ENCODE results near the gene DUSP8. TPM values are rescaled to one million over a fixed set of nuclear protein-coding genes. Genes with fewer than 3 reads are reported as not detected.

Gene DUSP8
- polyA plus RNA-seq, 1 of the 3 experiments (the other 2 are of a cell fraction): 2.0 TPM

DNA sequence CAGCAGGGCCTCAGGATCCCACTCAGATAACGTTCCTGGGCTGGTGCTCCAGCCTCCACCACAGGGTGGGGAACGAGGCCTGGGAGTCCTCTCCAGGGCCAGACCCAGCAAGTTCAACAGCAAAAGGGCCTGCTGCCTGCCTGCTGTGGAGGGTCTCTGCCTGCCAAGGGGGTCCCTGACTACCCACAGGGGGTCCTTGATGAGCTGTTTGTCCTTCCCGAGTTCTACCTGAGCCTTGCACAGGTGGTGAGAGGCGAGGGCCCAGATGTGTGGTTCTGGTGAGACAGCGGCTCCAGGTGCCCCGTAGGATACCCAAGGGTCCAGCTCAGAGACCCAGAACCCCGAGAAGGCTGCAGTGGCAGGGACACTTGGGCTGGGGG lies 4.4 kb downstream of the DUSP8 start:
- 63% methylated on average over 1 of the region's 7 CpGs for WGBS (ENCODE audit: low lambda C conversion rate)
- peak; percentile 25 for DNase-seq
- ChIA-PET CTCF (interaction anchor here (0.7 to 18.1 kb wide), 4 partner anchors 9 to 61 kb away, joined by 3 to 398 read pairs (median 4); no protein-coding TSS in a partner anchor), POLR2A (interaction anchor here (1.0 kb wide), 1 partner anchor 19 kb away, joined by 3 read pairs; no protein-coding TSS in a partner anchor)
- TF ChIP-seq, protein P1, sequence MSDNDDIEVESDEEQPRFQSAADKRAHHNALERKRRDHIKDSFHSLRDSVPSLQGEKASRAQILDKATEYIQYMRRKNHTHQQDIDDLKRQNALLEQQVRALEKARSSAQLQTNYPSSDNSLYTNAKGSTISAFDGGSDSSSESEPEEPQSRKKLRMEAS (IDR thresholded peaks at IDR 0.05; ENCODE audit: low read depth): no peak
- TF ChIP-seq TAF1 (IDR thresholded peaks at IDR 0.05; ENCODE audit: borderline replicate concordance, low read depth, low read length): no peak
- TF ChIP-seq, protein P2, sequence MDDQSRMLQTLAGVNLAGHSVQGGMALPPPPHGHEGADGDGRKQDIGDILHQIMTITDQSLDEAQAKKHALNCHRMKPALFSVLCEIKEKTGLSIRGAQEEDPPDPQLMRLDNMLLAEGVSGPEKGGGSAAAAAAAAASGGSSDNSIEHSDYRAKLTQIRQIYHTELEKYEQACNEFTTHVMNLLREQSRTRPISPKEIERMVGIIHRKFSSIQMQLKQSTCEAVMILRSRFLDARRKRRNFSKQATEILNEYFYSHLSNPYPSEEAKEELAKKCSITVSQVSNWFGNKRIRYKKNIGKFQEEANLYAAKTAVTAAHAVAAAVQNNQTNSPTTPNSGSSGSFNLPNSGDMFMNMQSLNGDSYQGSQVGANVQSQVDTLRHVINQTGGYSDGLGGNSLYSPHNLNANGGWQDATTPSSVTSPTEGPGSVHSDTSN (IDR thresholded peaks at IDR 0.05): no peak
- TF ChIP-seq NRF1 (IDR thresholded peaks at IDR 0.05; ENCODE audit: low read depth, low read length): no peak
- TF ChIP-seq SMC3 (IDR thresholded peaks at IDR 0.05; ENCODE audit: low read depth, low read length): no peak
- TF ChIP-seq EP300 (IDR thresholded peaks at IDR 0.05; ENCODE audit: borderline replicate concordance in 1 of 2, low read depth in 1 of 2, low read length in 1 of 2): no peak
- TF ChIP-seq GATA2 (CRISPR knock-in tag; IDR thresholded peaks at IDR 0.05): no peak
- no peak for TF ChIP-seq RCOR1 (IDR thresholded peaks at IDR 0.05; ENCODE audit: low read length)
- Histone ChIP-seq H3K27me3 (ENCODE audit: insufficient read depth) (peaks cover 3% of the 10 kb centered on the region; the same call in 1 of the 2 replicates), H3K79me2 (ENCODE audit: insufficient read depth) (no peaks in the 10 kb centered on the region), H3K4me3 (ENCODE audit: low read depth in 2 of 2, low read length in 1 of 2) (no peak overlapping the region), H3K36me3 (replicated peaks in 1 of 2; ENCODE audit: control insufficient read depth in 1 of 2, insufficient read depth in 2 of 2, low read length in 1 of 2) (no peaks in the 10 kb centered on the region), H4K20me1 (ENCODE audit: insufficient read depth) (peaks cover 18% of the 10 kb centered on the region), H2AFZ (ENCODE audit: low read depth) (no peak overlapping the region), H3K9me3 (no peaks in the 10 kb centered on the region), H3K9me2 (no peaks in the 10 kb centered on the region), H3F3A (replicated peaks; ENCODE audit: insufficient read depth) (no peaks in the 10 kb centered on the region), H3K4me1 (ENCODE audit: control insufficient read depth in 1 of 2, insufficient read depth in 2 of 2, low read depth in 1 of 2, low read length in 1 of 2) (peaks cover 0 to 38% of the 10 kb centered on the region in 2 experiments; a peak in 1 of 4 replicates), H3K4me2 (no peak overlapping the region), H3K27ac (ENCODE audit: low read depth in 2 of 2, low read length in 1 of 2) (no peak overlapping the region; a peak in 1 of 4 replicates), H3K9ac (no peak overlapping the region)

DNA sequence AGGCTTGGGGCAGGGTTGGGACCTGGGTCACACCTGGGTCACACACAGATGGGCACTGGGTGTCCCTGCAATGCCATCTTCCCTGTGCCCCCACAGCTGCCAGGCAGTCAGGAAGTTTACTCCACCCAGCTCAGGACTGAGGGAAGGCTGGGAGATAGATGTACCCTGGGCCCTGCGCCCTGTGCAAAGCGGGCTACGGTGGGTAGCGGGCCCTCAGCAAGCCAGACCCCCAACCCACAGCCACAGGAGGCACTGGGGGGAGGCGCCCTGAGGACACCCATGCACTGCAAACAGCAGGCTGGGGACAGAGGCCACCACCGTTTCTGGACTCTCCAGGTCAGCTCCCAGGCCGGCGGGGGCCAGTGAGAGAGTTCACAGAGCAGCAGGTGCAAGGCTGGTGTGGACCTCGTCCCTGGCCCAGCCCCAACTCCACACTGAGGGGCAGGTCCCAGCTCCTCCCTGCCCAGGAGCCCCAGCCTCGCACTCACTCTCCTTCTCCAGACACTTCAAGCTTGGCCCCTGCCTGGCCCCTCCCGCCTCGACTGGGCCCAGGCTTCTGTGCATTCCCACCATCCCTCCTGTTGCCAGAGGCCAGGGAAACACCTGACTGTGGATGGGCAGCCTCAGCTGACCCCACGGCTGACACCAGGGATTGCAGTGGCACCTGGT lies 4.9 kb downstream of the DUSP8 start:
- 62% methylated on average over 6 of the region's 13 CpGs for WGBS (ENCODE audit: low lambda C conversion rate)
- DNase-seq: no peak
- Histone ChIP-seq H3K27ac (ENCODE audit: low read depth in 2 of 2, low read length in 1 of 2) (no peak overlapping the region; a peak in 1 of 4 replicates), H4K20me1 (ENCODE audit: insufficient read depth) (peaks cover 18% of the 10 kb centered on the region), H3K27me3 (ENCODE audit: insufficient read depth) (no peaks in the 10 kb centered on the region), H3K36me3 (replicated peaks in 1 of 2; ENCODE audit: control insufficient read depth in 1 of 2, insufficient read depth in 2 of 2, low read length in 1 of 2) (no peaks in the 10 kb centered on the region), H3K9ac (no peak overlapping the region), H3K79me2 (ENCODE audit: insufficient read depth) (no peaks in the 10 kb centered on the region), H3K9me3 (no peaks in the 10 kb centered on the region), H3K4me2 (no peak overlapping the region), H3K4me3 (ENCODE audit: low read depth in 2 of 2, low read length in 1 of 2) (no peak overlapping the region), H3K4me1 (ENCODE audit: control insufficient read depth in 1 of 2, insufficient read depth in 2 of 2, low read depth in 1 of 2, low read length in 1 of 2) (peaks cover 0 to 38% of the 10 kb centered on the region in 2 experiments; a peak in 1 of 4 replicates), H2AFZ (ENCODE audit: low read depth) (no peak overlapping the region), H3F3A (replicated peaks; ENCODE audit: insufficient read depth) (no peaks in the 10 kb centered on the region), H3K9me2 (no peaks in the 10 kb centered on the region)
- ChIA-PET POLR2A (no interaction called here), CTCF (interaction anchor here (0.6 to 18.1 kb wide), 7 partner anchors 7 to 61 kb away, joined by 3 to 398 read pairs (median 4); no protein-coding TSS in a partner anchor)
- TF ChIP-seq TEAD4 (IDR thresholded peaks at IDR 0.05; ENCODE audit: borderline replicate concordance, insufficient read depth) (no peak), CHD2 (IDR thresholded peaks at IDR 0.05; ENCODE audit: low read length, partially characterized antibody) (no peak), FOXJ3 (CRISPR knock-in tag; IDR thresholded peaks at IDR 0.05) (no peak)
- TF ChIP-seq, protein P3, sequence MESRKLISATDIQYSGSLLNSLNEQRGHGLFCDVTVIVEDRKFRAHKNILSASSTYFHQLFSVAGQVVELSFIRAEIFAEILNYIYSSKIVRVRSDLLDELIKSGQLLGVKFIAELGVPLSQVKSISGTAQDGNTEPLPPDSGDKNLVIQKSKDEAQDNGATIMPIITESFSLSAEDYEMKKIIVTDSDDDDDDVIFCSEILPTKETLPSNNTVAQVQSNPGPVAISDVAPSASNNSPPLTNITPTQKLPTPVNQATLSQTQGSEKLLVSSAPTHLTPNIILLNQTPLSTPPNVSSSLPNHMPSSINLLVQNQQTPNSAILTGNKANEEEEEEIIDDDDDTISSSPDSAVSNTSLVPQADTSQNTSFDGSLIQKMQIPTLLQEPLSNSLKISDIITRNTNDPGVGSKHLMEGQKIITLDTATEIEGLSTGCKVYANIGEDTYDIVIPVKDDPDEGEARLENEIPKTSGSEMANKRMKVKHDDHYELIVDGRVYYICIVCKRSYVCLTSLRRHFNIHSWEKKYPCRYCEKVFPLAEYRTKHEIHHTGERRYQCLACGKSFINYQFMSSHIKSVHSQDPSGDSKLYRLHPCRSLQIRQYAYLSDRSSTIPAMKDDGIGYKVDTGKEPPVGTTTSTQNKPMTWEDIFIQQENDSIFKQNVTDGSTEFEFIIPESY (IDR thresholded peaks at IDR 0.05; ENCODE audit: borderline replicate concordance, low read depth): no peak
